HG03064 (cell line): ENCODE results near the gene AGPAT2.
"Not testable (repeated sequence)": the region's sequence is repeated elsewhere in the genome, so short reads cannot be mapped to it uniquely, and the experiment has no call there.

Source experiments
- ATAC-seq: cut with Tn5 transposase; IDR thresholded peaks from one replicate; pipeline ENCODE4 v1.9.1; 2021; ENCODE audit warnings: low read depth; ENCODE audit not compliant: unreplicated experiment

Gene AGPAT2

DNA sequence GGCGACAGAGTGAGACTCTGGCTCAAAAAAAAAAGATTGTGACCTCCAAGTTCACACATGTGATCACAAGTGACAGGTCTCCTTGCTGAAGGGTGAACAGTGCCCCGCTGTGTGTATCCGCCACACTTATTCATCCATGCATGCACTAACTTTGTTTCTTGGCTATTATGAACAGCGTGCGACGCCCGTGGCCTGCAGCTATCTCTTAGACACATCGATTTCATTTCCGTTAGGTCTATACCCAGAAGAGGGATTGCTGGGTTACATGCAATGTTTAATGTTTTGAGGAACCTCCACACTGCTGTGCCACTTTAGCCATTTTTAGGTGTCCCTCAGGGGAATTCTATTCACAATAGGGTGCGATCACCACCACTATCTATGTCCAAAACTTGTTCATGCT is 36.6 kb downstream of the AGPAT2 start:
- ATAC-seq, result no peak

DNA sequence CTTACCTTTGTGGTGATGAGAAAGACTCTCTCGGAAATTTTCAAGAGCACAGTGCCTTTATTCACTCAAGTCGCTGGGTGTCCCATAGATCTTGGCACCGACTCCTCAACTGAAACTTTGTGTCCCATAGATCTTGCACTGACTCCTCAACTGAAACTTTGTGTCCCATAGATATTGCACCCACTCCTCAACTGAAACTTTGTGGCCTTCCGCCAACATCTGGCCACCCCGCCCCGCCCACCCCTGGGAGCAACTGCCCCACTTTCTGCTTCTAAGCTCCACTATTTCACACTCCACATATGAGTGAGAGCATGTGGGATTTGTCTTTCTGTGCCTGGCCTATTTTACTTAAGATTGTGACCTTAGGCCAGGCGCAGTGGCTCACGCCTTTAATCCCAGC is 37.2 kb downstream of the AGPAT2 start:
- no peak for ATAC-seq

DNA sequence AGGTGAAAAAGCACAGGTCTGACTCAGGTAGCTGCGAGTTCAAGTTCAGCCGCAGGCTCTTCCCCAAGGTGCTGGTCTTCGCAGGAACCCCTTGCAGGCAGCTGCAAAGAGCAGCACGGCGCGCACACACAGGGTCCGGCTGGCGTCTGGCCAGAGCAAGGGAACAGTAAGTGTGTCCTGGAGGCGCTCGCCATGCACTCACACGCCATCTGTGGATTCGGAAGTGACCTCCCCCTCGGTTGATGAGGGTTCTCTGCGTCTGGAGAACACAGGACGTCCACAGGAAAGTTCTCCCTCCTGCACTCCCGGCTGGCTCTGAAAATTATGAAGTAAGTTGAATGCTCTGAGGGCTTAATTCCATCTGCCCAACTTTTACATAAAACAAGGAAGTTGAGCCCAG is 38.5 kb downstream of the AGPAT2 start:
- ATAC-seq, result no peak

DNA sequence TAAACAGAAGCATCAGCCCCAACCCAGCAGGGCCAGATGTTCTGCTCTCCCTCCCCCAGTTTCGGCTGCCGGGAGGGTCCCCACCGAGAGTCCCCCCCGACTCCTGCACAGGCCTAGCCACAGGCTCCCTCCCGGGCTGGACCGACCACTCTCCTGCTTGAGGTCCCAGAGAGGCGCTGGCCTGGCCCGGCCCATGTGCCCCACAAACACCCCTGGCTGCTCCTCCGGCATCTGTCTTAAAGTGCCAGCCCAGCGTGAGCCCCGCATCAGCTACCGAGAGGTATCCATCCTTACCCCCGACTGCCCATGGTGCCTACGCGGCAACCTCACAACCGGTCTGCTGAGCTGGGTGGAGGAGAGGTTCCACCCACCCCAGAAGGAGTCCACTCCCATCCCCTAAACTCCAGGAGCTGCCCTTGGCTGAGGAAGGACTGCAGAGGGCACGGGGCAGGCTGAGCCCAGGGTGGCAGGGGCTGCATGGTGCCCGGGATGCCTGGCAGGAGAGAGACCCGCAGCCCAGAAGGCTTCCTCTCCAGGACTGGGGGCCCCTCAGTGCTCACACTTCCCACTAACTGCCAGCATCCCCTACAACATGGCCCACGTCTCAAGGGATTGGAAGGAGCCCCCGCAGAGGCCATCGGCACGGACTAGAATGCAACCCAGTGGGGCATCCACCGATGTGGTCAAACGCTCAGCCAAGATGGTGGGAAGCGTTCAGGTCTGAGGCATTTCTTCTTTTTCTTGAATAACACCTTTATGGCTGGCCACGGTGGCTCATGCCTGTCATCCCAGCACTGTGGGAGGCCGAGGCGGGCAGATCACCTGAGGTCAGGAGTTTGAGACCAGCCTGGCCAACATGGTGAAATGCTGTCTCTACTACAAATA is 40.2 kb downstream of the AGPAT2 start:
- ATAC-seq, result no peak

DNA sequence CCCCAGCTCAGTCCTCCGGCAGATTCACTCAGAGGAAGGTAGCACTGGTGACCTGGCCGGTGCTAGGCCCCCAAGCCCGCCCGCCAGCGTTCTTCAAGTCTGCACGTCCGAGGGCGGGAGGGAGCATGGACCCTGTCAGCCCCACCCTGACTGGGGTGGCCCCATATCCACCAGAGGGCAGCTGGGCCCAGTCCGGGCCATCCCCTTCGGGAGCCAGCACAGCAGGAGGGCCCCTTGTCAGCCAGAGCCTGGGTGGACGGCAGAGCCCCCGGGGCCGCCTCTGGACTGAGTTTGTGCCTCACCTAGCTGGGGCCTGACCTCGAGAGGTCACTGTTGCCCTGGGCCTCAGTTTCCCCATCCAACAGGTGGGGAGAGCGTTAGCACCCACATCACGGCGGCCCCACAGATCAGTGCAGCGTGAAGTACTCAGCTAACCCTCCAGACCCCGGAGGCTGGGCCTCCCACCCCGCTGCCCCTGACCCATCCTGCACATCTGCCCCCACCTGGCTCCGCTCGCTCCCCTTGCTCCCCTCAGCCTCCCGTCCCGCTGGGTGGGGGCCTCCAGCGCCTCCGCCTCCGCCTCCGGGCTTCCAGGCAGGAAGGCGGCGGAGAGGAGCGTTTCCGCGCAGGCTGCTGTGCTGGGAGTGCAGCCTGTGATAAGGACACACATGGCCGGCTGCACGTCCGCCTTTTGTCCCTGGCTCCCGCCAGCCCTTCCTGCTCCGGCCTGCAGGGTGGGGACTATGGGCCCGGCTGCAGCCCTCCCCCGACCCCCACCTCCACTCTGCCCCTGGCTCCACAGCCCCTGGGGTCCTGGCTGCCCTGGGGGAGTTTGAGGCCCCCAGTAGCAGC is 41.1 kb downstream of the AGPAT2 start:
- no peak for ATAC-seq

DNA sequence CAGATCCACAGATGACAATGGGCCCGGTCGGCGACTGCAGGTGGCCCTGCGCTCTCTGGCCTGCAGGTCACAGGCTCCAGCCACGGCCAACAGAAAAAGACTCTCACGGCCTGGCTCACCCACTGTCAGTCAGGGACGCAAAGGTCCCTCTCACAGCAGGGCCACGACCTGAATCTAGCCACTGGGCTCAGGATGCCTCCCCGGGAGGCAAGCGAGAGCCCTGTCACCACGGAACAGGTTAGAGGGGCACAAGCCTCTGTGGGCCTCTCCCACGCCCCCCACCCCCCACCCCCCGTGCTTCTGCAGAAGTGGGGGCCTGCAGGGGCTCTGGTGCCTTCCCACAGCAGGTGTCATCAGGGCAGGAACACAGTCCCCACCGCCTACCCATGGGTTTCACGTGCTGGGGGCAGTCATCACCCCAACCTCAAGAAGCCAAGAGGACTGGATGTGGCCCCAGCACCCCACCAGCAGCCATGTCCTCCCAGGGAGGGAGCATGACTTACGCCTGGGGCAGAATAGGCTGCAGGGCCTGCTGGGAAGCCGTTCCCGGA is 41.8 kb downstream of the AGPAT2 start:
- no peak for ATAC-seq

DNA sequence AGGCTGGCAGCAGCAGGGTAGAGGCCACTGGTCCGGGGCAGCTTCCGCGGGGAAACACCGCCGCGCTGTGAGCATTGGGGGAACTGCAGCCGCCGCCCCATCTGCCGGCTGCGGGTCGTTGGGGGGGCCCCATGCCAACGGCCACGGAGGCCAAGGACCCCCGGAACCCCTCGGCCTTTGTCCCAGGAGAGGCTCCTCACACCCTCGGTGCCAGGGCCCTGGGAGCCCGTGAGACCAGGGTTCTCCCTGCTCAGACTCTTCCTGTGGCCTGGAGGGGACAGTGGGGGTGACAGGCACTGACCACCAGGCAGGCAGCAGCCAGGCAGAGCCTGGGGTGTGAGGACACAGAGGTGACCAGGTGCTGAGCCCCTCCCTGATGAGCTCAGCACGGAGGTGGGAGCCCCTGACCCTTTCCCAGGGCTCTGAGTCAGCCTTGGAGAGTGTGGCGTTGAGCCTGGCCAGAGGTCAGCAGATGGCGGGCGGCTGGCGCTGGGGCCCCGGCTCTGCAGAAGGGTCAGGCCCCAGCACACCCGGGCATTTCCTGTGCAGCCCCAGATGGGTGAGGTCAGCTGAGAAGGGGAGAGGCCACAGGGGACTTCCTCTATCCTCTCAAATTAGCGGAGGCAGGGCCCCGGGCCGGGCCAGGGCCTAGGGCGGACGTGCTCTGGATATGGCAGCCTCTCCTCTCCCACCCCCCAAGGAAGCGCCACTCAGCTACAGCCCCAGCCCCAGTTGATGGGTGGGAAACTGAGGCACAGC is 42.5 kb downstream of the AGPAT2 start:
- no peak for ATAC-seq

DNA sequence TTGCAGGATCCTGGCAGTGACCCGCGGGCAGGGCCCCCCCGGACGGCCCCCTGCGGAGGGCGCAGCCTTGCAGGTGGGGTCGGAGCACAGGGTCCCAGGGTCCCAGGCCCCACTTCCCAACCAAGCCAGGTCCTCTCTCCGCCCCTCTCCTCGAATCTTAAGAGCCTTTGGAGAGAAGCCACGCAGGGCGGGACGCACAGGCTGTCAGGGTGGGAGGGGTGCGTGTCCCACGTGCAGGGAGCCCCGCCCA is 43.0 kb downstream of the AGPAT2 start:
- no peak for ATAC-seq

DNA sequence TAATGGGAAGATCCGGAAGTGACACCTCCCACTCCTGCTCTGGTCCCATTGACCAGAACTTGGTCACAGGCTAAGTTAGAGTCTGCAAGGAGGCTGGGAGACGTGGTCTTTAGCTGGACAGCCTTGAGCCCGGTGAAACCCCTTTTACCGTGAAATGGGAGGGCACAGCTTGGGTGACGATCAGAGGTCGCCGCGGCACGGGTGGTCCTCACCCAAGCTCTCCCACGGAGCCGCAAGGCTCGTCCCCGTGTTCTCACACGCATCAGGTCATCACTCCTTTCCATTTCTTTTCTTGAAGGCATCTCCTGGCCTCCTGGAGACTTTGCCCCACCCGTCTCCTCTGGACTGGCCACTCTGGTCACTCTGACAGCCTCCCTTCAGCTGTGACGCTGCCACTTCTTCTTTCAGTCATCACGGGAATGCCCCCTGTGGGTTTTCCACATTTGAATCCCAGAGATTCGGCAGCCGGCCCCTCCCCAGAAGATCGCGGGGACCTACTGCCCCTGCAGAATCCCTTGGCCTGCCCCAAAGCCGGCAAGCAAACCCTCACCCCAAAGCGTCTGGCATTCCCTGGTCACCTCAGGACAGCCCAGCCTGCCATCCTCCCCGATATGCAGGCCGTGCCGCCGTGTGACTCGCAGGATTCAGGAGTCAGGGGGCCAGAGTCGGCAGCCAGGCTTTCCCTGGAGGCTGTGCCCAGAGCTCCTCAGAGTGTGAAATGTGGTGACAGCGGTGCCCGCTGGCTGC is 43.5 kb downstream of the AGPAT2 start:
- ATAC-seq, result no peak

DNA sequence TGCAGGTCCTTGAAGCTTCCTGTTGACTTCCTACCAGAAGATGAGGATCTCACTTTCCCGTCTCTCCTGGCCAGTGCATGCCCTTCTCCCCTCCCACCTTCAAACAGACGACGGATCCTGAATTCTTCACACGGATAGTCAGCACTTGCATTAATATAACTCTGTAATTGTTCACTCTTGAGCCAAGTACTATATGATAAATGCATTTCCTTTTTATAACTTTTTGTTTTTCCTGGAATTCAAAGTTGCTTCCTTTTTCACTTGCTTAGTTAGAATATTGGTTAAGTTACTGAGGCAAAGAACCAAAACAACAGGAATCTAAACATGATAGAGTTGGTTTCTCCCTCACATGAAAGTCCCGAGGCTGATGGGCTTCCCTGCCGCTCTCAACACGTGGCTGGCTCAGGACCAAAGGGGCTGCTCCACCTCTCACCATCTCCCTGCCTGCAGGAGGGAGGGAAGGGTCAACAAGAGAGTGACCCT is 44.8 kb downstream of the AGPAT2 start:
- no peak for ATAC-seq

DNA sequence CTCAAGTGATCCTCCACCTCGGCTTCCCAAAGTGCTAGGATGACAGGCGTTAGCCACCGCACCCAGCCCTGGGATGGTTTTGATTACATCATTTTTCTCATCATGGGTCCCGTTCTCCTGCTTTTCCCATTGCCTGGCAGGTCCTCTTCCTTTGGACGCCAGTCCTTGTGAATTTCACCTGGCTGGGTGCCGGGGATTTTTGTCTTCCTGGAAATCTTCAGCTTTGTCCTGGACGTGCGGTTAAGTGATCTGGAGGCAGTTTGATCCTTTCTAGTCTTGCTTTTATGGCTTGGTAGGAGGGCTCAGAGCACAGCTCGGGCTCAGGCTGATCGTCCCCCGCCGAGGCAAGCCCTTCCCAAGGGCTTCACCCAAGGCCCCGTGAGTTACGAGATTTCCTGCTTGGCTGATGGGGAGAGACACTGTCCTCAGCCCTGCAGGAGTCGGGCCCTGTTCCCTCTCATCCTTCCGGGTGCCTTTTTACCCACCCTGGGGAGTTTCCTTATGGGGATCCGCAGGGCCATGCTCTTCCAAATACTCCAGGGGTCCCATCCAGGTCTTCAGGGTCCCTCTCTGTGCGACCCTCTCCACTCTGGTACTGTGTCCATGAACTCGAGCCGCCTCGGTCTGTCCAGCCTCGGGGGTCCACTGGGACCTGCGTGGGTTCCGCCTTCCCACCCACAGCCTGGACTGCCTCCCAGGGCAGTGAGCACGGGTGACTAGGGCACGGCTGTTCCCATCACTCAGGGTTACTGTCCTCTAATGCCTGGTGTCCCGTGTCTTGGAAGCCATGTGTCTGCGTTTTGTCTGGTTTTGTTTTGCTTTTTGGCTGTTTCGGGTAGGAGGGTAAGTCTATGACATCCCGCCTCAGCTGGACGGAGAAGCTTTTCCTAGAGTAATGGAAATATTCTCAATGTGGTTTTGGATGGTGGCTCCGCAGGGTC is 46.8 kb downstream of the AGPAT2 start:
- ATAC-seq, result no peak

DNA sequence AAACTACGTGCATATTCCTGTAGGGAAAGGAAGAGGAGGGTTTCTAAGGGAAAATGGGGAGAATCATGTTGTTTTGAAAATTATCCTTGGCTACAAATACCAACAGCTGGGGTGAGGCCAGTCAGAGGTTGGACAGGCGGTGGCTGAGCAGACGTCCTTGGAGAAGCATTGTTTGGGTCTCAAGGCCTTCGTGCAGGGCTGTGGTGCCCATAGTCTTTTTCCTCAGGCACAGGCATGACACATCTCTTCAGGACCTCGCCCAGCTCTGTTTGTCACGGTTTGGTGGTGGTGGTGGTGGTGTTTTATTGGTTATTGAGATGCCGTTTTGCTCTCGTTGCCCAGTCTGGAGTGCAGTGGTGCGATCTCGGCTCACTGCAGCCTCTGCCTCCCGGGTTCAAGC is 52.4 kb downstream of the AGPAT2 start:
- ATAC-seq, result no peak

DNA sequence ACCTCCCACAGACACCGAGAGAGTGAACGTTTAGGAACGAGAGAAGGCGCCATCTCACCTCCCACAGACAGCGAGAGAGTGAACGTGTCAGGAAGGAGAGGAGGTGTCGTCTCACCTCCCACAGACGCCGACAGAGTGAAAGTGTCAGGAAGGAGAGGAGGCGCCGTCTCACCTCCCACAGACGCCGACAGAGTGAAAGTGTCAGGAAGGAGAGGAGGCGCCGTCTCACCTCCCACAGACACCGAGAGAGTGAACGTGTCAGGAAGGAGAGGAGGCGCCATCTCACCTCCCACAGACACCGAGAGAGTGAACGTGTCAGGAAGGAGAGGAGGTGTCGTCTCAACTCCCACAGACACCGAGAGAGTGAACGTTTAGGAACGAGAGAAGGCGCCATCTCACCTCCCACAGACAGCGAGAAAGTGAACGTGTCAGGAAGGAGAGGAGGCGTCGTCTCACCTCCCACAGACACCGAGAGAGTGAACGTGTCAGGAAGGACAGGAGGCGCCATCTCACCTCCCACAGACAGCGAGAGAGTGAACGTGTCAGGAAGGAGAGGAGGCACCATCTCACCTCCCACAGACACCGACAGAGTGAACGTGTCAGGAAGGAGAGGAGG is 54.7 kb downstream of the AGPAT2 start:
- ATAC-seq, result not testable (repeated sequence)

DNA sequence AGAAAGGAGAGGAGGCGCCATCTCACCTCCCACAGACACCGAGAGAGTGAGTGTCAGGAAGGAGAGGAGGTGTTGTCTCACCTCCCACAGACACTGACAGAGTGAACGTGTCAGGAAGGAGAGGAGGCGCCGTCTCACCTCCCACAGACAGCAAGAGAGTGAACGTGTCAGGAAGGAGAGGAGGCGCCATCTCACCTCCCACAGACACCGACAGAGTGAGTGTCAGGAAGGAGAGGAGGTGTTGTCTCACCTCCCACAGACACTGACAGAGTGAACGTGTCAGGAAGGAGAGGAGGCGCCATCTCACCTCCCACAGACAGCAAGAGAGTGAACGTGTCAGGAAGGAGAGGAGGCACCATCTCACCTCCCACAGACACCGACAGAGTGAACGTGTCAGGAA is 55.2 kb downstream of the AGPAT2 start:
- ATAC-seq, result not testable (repeated sequence)

DNA sequence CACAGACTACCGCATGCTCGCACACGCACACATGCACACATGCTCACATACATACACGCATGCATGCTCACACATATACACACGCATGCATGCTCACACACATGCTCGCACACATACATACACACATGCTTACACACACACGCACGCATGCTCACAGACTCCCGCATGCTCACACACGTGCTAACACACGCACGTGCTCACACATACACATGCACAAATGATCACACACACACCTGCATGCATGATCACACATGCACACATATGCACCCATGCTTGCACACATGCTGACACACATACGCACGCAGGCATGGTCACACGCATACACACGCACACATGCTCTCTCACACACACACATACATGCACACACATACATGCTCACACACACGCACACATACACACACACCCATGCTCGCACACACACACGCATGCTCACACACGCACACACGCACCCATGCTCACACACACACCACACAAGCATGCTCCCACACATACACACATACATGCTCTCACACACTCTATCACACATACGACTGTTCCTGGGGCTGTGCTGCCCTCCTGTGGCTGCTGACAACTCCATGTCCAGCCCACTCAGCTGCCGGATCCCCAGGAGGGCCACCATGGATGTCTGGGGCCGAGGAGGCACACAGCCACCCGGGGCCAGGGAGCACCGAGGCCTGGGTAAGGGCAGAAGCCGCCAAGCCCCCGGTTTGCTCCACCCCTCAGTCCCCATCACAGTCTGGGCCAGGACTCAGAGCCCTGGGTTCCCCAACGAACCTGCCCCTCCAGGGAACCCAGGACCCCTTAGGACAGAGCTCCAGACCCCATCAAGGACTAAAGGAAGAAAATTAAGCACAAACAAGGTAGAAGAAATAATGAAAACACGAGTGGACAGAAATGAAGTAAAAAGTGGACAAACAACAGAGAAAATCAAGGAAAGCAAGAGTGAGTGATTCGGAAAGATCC is 55.9 kb downstream of the AGPAT2 start:
- ATAC-seq, result no peak

DNA sequence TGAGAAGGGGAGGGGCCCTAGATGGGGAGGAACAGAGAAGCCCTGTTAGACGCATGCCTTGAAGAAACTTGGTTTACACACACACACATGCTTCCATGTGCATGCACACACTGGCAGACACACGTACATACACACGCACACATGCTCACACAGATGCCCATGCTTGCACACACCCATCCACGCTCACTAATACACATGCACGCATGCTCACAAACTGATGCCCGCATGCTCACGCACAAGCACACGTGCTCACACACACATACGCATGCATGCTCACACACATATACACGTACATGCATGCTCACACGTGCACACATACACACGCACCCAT is 56.6 kb downstream of the AGPAT2 start:
- ATAC-seq, result no peak

DNA sequence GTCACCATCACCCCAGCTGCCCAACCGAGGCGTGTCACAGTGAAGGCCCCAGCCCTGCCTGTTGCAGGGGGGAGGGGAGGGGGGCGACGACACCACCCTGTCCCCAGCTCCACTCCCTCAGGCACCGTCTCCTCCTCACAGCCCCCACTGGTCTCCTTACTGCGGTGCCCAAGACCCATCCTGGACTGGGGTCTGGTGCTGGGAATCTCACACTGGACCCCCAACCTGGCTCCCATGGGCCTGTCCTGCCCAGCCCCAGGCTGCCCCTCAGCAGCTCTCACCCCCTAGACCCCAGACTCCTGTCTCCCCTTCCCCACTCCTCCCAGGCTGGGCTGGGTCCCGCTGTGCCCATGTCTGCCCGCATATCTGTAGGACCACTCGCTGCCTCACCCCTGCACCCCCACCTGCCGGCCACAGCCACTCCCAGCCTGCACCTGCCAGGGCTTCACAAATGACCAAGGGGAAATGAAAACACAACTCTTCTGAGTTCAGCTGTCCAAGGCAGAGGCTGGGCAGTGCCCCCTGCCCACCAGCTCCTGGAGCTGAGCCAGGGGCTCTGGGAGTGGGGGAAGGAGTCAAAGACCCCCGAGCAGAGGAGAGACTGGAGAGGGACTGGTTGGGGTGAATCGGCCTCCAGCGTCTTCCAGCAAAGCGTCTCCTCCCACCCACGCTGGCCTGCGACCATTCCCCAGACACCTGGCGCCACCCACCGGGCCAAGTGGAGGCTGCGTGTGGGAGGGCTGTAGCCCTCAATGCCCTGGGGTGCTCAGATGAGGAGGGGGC is 57.2 kb downstream of the AGPAT2 start:
- no peak for ATAC-seq
